Effector CD8-positive, alpha-beta T cell (primary cell): ENCODE measurements around the gene CFAP20DC.
"Not testable (repeated sequence)": the region's sequence is repeated elsewhere in the genome, so short reads cannot be mapped to it uniquely, and the experiment has no call there.

Experiments
- DNase-seq: peaks from one replicate; lab custom pipeline; 2025; lab: John Stamatoyannopoulos, UW

Gene CFAP20DC

GRCh38 chr3:58695284-58695683, 354.5 kb downstream of the CFAP20DC start:
- not testable (repeated sequence) for DNase-seq

- DNase-seq, result no peak
Observed at GRCh38 chr3:58693940-58694850, 355.6 kb downstream of the CFAP20DC start.

GRCh38 chr3:58692484-58692883, 357.3 kb downstream of the CFAP20DC start:
- no peak for DNase-seq
